Activated CD4-positive, alpha-beta T cell treated with anti-CD3 and anti-CD28 coated beads, Interleukin-2, amount 50 U/mL, for 48 hours (primary cell): ENCODE results near the gene IGSF9B.

Experiments used
- DNase-seq, 2 experiments: peaks; one replicate each; pipeline ENCODE4 v3.0.0-alpha.2; 2020

Gene IGSF9B

DNA sequence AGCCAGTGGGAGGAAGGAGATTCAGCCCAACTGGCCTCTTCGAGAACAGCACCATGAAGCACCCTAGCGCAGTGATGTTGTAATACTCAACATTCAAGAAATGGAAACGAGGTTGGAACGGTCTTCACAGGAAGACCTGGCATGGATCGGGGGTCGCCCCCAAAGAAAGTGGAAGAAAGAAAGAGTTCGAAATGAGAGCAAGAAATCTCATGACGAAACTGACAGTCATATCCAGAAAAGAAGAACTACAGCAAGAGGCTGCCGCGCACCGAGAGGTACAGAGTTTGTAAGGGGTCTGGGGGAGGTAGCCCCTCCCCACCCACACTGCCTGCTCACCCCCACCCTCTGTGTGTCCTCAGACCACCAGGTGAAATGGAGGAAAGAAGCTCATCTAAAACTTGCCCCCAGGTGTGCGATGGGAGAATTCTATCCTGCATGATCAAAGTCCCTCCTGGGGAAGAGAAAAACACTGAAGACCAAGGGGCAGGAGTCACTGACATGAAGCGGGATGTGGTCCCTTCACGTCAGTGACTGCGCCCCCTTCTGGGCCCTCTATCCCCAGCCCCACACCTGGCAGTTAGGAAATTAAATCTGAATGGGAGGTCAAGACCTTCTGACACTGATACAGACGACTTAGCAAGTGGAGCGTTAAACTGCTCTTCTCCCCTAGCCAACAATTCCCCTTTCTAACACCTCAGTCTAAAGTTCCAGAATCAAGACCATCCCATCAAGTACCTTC, 58.6 kb downstream of the IGSF9B start:
- no peak for DNase-seq

- no peak for DNase-seq
These were observed 59.5 kb downstream of the IGSF9B start for GRCh38 chr11:133897331-133897650.

GRCh38 chr11:133896642-133897330, 60.0 kb downstream of the IGSF9B start:
- DNase-seq: no peak

GRCh38 chr11:133896028-133896427, 60.7 kb downstream of the IGSF9B start:
- no peak for DNase-seq

DNA sequence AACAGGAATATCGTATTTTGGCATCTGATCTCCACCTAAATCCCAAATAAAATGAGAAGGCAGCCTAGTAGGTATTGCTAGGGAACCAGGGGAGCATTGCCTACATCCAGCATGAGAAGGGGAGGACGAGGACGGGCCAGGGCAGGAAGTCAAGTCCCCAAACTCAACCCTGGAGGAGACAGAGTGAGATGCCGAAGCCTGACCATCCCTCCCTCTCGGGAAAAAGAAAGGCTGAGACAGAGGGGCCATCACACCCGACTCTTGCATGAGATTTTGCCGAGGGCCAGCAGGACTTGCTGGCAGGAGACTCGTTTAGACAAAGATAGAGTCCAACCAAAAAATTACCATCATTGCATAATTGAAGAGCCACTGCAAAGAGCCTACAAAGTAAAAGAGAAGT, 61.2 kb downstream of the IGSF9B start:
- DNase-seq: no peak

DNA sequence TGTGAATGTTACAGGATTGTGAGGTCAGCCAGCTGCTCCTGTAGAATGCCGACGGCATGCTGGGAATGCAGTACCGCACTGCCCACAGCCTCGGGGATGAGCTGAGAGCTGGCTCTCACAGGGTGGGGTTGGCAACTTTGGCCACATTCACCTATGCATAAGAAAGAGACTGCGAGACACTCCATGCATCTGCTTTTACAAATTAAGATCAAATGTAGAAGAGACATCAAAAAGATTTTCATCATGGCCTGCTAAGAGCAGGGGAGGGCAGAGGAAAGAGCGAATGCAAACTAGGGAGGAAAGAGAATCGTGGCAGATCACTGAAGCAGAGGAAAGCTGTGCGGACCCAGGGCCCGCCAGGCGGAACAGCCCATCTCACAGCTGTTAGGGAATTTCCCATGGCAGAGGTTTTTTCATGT, 61.7 kb downstream of the IGSF9B start:
- DNase-seq: no peak

DNA sequence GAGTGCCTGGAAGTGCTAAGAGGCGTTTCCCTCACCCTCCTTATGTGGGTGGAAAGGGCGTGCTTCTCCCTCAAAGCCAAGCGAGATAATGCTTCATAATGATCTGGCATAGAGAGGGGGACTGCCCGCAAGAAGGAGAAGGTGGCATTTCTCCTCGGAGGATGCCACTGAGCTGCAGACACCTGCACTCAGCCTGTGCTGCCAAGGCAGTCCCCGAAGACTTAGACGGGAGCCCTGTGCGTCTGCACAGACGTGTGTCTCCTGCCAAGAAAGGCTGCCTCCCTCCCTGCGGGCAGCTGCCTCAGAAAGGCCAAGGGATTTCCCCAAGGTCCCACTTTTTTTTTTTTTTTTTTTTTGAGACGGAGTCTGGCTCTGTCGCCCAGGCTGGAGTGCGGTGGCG, 63.4 kb downstream of the IGSF9B start:
- no peak for DNase-seq

GRCh38 chr11:133892584-133893380, 64.0 kb downstream of the IGSF9B start:
- DNase-seq: no peak

DNA sequence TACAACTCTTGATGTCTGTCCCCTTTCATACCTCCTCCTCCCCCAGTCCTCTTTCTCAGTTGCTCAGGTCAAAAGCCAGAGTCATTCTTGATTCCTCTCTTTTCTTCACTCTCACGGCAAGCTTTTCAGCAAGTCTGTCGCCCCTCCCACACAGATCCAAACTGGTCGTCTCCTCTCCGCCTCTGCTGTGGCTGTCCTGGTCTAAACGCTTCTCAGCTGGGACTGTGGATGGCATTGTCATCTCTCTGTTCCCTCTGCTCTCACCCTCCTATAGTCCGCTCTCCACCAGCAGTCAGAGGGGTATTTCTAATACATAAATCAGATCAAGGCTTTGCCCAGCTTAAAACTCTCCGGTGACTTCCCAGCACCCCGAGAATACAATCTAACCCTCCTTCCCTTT, 64.6 kb downstream of the IGSF9B start:
- no peak for DNase-seq

DNA sequence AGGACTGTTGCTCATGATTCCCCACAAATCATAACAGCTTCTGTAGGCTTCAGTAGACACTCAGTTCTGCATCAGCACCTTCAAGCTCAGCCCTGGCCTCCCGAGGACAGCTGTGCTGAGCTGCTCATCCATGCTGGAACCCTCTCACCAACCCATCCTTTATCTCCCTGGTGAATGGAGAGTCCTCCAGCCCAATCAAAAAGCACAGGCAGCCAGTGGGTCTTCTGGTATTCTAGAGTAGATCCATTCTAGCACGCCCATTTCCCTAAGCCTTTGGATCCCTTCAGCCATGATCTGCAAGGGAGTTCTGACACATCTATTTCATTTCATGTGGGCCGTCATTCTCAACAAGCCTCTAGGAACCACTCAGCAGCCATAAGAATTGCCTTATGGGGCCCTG, 66.9 kb downstream of the IGSF9B start:
- DNase-seq: no peak

DNA sequence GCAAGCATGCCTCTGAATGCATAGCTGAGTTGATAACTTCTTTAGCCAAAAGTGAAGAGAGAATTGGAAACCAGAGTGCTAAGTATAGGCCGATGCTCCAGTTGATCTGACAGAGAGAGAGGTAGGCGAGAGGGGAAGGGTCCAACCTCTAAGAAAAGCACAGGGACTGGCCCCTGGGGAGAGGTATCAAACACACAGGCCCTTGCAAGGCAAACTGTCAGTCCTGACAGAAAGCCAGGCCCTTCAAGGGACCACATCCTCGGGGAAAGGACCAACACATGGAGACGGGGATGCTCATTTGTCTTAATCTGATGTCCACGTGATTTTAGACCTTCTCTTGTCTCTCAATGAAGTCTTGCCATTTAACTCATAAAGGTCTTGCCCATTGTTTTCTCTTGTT, 67.6 kb downstream of the IGSF9B start:
- DNase-seq: no peak

- no peak for DNase-seq
These were observed 69.0 kb downstream of the IGSF9B start for GRCh38 chr11:133887692-133888332.

GRCh38 chr11:133886029-133886428, 70.7 kb downstream of the IGSF9B start:
- DNase-seq: no peak

DNA sequence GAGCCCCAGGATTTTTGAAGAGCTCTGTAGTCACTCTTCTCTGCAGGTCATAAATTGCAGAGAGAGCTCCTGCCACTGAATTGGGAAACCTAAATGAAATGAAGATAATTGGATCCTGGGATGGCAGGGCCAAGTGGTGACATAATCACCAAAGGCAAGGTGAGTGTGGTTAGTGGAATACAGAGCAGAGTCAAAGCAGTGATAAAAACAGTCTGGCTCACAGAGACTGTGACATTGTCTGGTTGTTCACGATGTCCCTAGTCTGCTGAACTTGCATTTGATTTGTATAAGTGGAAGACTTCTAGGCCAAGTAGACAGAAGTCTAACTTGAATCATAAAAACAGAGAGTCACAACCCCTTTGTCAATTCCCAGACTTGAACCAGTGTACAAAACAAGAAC, 84.6 kb downstream of the IGSF9B start:
- no peak for DNase-seq

GRCh38 chr11:133867456-133867855, 89.3 kb downstream of the IGSF9B start:
- DNase-seq: no peak

DNA sequence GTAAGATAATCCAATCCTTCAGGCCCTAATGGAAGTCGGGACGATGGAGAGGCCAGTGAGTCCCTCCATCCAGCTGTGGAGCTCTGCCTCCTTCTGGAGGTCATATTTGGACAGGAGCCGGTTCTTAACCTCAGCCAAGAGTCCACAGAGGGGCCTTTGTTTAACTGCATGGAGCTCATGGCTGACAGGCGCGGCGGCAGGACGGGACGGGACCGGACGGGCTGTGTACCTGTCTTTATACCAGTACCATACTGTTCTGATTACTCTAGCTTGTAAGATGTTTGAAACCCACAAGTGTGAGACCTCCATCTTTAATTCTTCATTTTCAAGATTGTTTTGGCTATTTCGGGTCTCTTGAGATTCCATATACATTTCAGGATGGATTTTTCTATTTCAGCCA, 91.3 kb downstream of the IGSF9B start:
- no peak for DNase-seq

DNA sequence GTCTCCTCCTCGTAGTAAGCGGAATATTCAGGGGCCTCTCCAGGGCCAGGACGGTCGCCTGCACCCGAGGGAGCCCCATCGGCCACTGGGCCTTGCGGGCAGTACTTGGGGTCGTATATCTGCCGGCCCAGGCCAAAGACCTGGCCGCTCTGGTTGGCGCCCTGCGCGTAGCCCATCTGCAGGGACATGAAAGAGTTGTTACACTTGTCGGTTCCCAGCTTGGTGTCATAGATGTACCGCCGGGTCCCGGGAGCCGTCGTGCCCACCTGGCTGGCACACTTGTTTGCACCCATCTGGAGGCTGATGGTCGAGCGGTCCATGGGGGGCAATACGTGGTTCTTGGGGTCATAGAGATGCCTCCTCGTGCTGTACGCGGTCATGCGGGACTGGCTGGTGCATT, 92.0 kb downstream of the IGSF9B start:
- DNase-seq: no peak

DNA sequence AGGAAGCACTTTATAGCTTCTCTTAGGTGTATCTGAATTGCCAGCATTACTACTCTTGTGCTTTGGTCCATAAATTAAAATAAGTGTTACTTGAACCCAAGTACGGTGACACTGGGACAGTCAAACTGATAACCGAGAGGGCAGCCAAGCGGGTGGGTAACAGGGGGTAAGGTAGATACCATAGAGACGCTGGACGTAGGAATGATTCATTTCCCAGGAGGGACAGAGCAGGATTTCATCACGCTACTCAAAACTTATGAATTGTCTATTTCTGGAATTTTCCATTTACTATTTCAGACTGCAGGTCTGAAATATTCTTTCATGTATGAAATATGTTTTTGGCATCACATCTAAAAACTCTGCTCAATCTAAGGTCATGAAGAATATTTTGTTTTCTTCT, 96.6 kb downstream of the IGSF9B start:
- DNase-seq: no peak
